Measurements from ENCODE around the gene CLMN. TPM values are rescaled to one million over a fixed set of nuclear protein-coding genes. Genes with fewer than 3 reads are reported as not detected.

Gene CLMN
- total and polyA plus RNA-seq, 5 donors from 2014 or later: 0.17 to 0.90 TPM; not detected in 3

DNA sequence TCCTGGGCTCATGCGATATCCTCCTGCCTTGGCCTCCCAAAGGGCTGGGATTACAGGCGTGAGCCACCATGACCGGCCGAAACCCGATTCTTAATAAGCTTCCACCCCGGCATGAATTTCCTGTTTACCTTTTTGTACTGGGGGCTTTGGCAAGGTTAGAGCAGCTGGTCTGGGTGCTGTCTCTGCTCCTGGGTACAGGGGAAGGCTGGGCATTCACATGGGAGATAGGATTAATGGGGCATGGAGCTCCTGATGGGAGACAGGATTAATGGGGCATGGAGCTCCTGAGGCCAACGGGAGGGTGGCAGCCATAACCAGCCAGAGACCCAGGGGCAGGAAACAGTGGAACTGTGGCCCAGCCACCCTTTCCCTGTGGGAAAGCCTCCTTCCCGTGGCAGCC, 92.9 kb downstream of the CLMN start:
- H3K4me1 ChIP-seq (ENCODE audit: control insufficient read depth, insufficient read depth, low read length, poor library complexity, severe bottlenecking): no peaks in the 10 kb centered on the region
- ATAC-seq (ENCODE audit: low read depth in 2 of 2) (no peak), DNase-seq (no peak)
- no peak overlapping the region for H3K27ac ChIP-seq (ENCODE audit: insufficient read depth, low read length, poor library complexity, severe bottlenecking)
- H3K9me3 Mint-ChIP-seq: no peaks in the 10 kb centered on the region
- no peaks in the 10 kb centered on the region for H3K36me3 ChIP-seq (ENCODE audit: control insufficient read depth, insufficient read depth, low read length)
- H3K27me3 Mint-ChIP-seq: no peaks in the 10 kb centered on the region
- H3K4me3 ChIP-seq (ENCODE audit: low read depth, low read length): no peak overlapping the region
- H3K27ac Mint-ChIP-seq: no peak overlapping the region
- no peaks in the 10 kb centered on the region for H3K4me1 Mint-ChIP-seq
- H3K9me3 ChIP-seq (ENCODE audit: control insufficient read depth in 2 of 2, low read length in 2 of 2): no peaks in the 10 kb centered on the region
- H3K4me3 Mint-ChIP-seq: no peak overlapping the region
- no peaks in the 10 kb centered on the region for H3K36me3 Mint-ChIP-seq
- H3K27me3 ChIP-seq (ENCODE audit: control insufficient read depth, insufficient read depth, low read length): no peaks in the 10 kb centered on the region

DNA sequence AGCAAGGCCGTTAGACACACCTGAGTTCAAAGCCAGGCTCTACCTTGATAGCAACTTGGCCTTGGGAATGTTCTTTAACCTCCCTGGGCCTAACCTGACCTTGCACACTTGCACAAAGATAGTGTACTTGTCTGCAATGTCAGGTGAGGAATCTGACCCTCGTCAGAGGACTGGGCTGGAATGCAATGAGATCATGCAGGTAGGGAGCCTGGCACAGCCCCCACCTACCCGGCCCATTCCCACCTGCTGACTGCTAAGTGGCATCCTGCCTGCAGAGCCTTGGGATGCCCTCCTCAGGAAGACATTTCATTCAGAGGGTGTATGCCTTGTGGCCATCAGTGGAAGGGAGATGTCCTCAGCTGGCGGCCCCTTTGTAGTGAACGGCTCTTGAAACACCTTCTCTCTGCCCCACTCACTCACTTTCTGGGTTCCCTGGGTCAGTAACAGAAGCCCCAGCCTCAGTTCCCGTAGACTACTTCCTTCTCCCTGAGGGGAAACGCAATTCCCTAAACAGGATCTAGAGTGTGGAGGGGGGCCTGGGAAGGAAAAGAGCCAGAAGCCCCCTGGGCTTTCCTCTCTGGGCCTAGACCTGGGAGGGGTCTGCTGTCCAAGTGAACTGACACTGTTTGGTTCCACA, 94.3 kb downstream of the CLMN start:
- H3K4me3 ChIP-seq (ENCODE audit: low read depth, low read length): no peak overlapping the region
- no peak overlapping the region for H3K27ac Mint-ChIP-seq
- H3K9me3 ChIP-seq (ENCODE audit: control insufficient read depth in 2 of 2, low read length in 2 of 2): no peaks in the 10 kb centered on the region
- H3K9me3 Mint-ChIP-seq: peaks cover 0 to 1% (median 0%) of the 10 kb centered on the region in 7 donors
- H3K36me3 ChIP-seq (ENCODE audit: control insufficient read depth, insufficient read depth, low read length): no peaks in the 10 kb centered on the region
- no peaks in the 10 kb centered on the region for H3K4me1 ChIP-seq (ENCODE audit: control insufficient read depth, insufficient read depth, low read length, poor library complexity, severe bottlenecking)
- no peaks in the 10 kb centered on the region for H3K27me3 Mint-ChIP-seq
- H3K36me3 Mint-ChIP-seq: no peaks in the 10 kb centered on the region
- no peaks in the 10 kb centered on the region for H3K4me1 Mint-ChIP-seq
- H3K4me3 Mint-ChIP-seq: no peak overlapping the region
- no peaks in the 10 kb centered on the region for H3K27me3 ChIP-seq (ENCODE audit: control insufficient read depth, insufficient read depth, low read length)
- DNase-seq (no peak), ATAC-seq (ENCODE audit: low read depth in 2 of 2) (no peak)
- H3K27ac ChIP-seq (ENCODE audit: insufficient read depth, low read length, poor library complexity, severe bottlenecking): no peak overlapping the region

DNA sequence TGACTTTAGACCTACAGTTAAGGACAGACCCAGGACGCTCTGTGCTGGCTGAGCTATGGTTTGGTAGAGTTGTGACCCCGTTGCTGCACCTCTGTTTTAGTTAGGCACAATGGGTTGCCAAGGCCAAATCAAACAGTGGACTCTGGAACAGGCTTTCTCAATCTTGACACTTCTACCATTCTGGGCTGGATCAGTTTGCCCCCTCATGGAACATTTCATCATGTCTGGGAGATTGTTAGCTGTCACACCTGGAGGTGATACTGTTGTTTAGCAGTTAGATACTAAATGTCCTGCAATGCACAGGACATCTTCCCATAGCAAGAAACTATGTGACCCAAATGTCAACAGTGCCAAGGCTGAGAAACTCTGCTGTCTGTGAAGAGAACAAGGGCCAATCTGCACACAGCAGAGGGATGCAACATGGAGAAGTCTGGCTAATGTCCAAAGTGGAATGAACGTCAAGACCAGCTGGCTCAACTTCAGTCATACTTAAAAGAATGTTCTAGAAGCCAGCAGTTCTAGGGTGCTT, 96.8 kb downstream of the CLMN start:
- no peak overlapping the region for H3K4me3 Mint-ChIP-seq

DNA sequence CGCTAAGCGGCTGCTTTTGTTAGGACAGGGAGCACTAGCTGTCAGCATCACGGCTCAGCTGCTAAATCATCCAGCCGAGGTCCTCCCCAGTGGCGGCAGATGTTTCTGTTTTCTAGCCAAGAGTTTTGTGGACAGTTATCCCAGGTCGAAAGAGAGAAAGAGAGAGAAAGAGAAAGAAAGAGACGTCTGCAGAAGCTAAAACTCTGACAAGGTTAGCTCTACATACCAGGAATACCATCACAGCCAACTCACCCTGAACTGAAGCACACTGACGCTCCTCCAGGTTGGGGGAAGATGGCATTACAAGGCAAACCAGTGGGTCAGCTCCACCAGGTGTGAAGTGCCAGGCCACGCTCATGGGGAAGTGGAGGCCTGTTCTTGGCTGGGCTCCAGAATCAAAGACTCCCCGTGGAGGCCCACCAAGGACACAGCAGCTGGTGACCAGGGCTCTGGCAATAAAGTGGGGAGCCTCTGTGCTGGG, 97.5 kb downstream of the CLMN start:
- H3K27ac Mint-ChIP-seq: no peak overlapping the region

More for the DNA sequence above, 96.8 kb downstream of the CLMN start:
- Mint-ChIP-seq H3K4me1 (no peaks in the 10 kb centered on the region), H3K9me3 (peaks cover 0 to 2% (median 0%) of the 10 kb centered on the region in 7 donors), H3K36me3 (no peaks in the 10 kb centered on the region), H3K27me3 (peaks cover 6% of the 10 kb centered on the region), H3K27ac (no peak overlapping the region)
- H3K27me3 ChIP-seq (ENCODE audit: control insufficient read depth, insufficient read depth, low read length): no peaks in the 10 kb centered on the region
- no peak for DNase-seq
- H3K27ac ChIP-seq (ENCODE audit: insufficient read depth, low read length, poor library complexity, severe bottlenecking): no peak overlapping the region
- ATAC-seq (ENCODE audit: low read depth in 2 of 2): no peak
- no peaks in the 10 kb centered on the region for H3K4me1 ChIP-seq (ENCODE audit: control insufficient read depth, insufficient read depth, low read length, poor library complexity, severe bottlenecking)
- no peak overlapping the region for H3K4me3 ChIP-seq (ENCODE audit: low read depth, low read length)
- no peaks in the 10 kb centered on the region for H3K9me3 ChIP-seq (ENCODE audit: control insufficient read depth in 2 of 2, low read length in 2 of 2)
- H3K36me3 ChIP-seq (ENCODE audit: control insufficient read depth, insufficient read depth, low read length): no peaks in the 10 kb centered on the region

DNA sequence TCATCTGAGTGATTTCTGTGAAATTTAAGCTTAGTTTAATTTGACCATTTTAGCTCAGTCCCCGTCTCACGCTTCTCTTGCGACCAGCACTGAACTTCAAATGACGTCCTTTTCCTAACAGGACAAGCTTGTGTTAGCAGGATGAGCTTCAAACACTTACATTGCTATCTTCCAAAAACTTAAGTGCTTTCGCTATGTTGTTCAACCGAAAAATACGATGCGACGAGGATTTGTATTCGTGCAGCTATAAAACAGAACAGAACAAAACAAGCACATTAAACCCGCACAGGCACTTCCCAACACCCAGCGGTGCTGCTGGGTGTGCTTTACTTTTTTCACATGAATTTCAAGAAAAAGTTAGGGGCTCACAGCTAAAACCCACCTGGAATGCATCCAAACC, 98.2 kb downstream of the CLMN start:
- ATAC-seq (ENCODE audit: low read depth in 2 of 2) (no peak), DNase-seq (no peak)
- Histone ChIP-seq H3K9me3 (ENCODE audit: control insufficient read depth in 2 of 2, low read length in 2 of 2) (no peaks in the 10 kb centered on the region), H3K27ac (ENCODE audit: insufficient read depth, low read length, poor library complexity, severe bottlenecking) (no peak overlapping the region), H3K36me3 (ENCODE audit: control insufficient read depth, insufficient read depth, low read length) (no peaks in the 10 kb centered on the region), H3K4me1 (ENCODE audit: control insufficient read depth, insufficient read depth, low read length, poor library complexity, severe bottlenecking) (no peaks in the 10 kb centered on the region), H3K4me3 (ENCODE audit: low read depth, low read length) (no peak overlapping the region), H3K27me3 (ENCODE audit: control insufficient read depth, insufficient read depth, low read length) (no peaks in the 10 kb centered on the region)
- Mint-ChIP-seq H3K4me1 (no peaks in the 10 kb centered on the region), H3K36me3 (no peaks in the 10 kb centered on the region), H3K27ac (no peak overlapping the region), H3K9me3 (peaks cover 0 to 2% (median 0%) of the 10 kb centered on the region in 7 donors), H3K27me3 (peaks cover 6% of the 10 kb centered on the region), H3K4me3 (no peak overlapping the region)

More for the DNA sequence above, 97.5 kb downstream of the CLMN start:
- Histone ChIP-seq H3K4me3 (ENCODE audit: low read depth, low read length) (no peak overlapping the region), H3K27ac (ENCODE audit: insufficient read depth, low read length, poor library complexity, severe bottlenecking) (no peak overlapping the region), H3K9me3 (ENCODE audit: control insufficient read depth in 2 of 2, low read length in 2 of 2) (no peaks in the 10 kb centered on the region), H3K4me1 (ENCODE audit: control insufficient read depth, insufficient read depth, low read length, poor library complexity, severe bottlenecking) (no peaks in the 10 kb centered on the region), H3K36me3 (ENCODE audit: control insufficient read depth, insufficient read depth, low read length) (no peaks in the 10 kb centered on the region), H3K27me3 (ENCODE audit: control insufficient read depth, insufficient read depth, low read length) (no peaks in the 10 kb centered on the region)
- no peak for DNase-seq
- Mint-ChIP-seq H3K9me3 (peaks cover 0 to 2% (median 0%) of the 10 kb centered on the region in 7 donors), H3K27me3 (peaks cover 6% of the 10 kb centered on the region), H3K4me1 (no peaks in the 10 kb centered on the region), H3K4me3 (no peak overlapping the region), H3K36me3 (no peaks in the 10 kb centered on the region)
- no peak for ATAC-seq (ENCODE audit: low read depth in 2 of 2)

DNA sequence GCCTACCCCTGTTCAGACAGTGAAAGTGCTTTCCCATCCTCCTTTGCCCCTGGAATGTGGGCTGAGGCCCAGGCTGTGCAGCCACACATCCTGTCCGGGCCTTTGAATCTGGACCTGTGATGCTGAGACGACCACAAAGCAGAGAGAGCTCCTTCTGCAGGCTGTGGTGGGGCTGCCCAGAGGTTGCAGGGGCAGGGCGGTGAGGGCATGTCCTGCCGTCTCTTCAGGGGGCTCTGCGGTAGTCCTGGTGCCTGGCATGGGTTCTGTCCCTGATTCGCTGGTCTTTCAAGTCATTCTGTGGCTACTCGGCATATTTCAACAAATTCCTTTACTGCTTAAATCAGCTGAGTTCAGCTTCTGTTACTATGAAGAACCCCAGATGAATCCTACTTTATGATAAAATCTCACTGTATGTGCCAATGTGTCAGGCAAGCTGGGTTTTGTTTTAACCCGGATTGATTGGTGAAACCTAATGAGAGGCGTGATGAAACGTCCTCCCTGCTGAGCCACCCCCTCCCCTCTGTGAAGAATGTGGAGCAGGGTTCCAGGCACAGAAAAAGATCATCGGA, 99.0 kb downstream of the CLMN start:
- no peak for ATAC-seq (ENCODE audit: low read depth in 2 of 2)
- Histone ChIP-seq H3K9me3 (ENCODE audit: control insufficient read depth in 2 of 2, low read length in 2 of 2) (no peaks in the 10 kb centered on the region), H3K27ac (ENCODE audit: insufficient read depth, low read length, poor library complexity, severe bottlenecking) (no peak overlapping the region), H3K4me3 (ENCODE audit: low read depth, low read length) (no peak overlapping the region), H3K27me3 (ENCODE audit: control insufficient read depth, insufficient read depth, low read length) (no peaks in the 10 kb centered on the region), H3K36me3 (ENCODE audit: control insufficient read depth, insufficient read depth, low read length) (no peaks in the 10 kb centered on the region), H3K4me1 (ENCODE audit: control insufficient read depth, insufficient read depth, low read length, poor library complexity, severe bottlenecking) (no peaks in the 10 kb centered on the region)
- Mint-ChIP-seq H3K36me3 (no peaks in the 10 kb centered on the region), H3K4me3 (no peak overlapping the region), H3K9me3 (peaks cover 0 to 2% (median 0%) of the 10 kb centered on the region in 7 donors), H3K27ac (no peak overlapping the region), H3K27me3 (peaks cover 6% of the 10 kb centered on the region), H3K4me1 (no peaks in the 10 kb centered on the region)
- DNase-seq: no peak

DNA sequence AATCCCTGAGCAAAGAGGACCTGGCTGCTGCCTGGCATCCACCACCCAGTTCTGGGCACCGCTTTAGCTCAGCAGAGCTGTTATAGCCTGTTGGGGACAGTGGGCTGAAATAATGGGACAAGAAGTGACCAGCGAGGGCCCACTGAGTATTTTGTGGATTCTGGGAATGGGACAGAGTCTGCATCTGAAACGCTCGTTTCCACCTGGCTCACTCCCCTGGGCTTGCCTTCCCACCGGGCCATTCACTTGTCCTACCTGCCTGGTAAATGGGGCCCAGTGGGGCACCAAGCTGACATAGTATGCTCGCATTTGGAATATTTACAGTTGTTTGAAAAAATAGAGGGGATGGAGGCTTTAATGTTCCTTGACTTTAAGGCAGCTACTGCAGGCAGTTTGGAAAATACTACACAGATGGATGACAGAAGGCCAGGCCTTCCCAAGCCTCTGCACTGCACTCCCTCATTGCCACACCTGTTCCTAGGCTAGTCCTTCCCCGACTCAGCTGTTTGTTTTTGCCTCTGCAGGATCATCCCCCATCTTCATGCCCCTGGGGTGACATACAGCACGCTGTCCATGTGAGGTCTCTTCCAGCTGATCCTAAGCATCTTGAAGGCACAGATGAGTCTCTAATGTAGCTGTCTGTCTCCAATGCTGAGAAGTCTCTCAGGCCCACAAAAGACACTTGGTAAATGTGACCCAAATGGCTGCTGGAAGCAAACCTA, 101.1 kb downstream of the CLMN start:
- no peak overlapping the region for H3K4me3 Mint-ChIP-seq

More for the DNA sequence above, 101.1 kb downstream of the CLMN start:
- H3K27ac Mint-ChIP-seq: no peak overlapping the region
- no peaks in the 10 kb centered on the region for H3K4me1 ChIP-seq (ENCODE audit: control insufficient read depth, insufficient read depth, low read length, poor library complexity, severe bottlenecking)
- no peak overlapping the region for H3K27ac ChIP-seq (ENCODE audit: insufficient read depth, low read length, poor library complexity, severe bottlenecking)
- peaks cover 0 to 2% (median 0%) of the 10 kb centered on the region in 7 donors for H3K9me3 Mint-ChIP-seq
- peaks cover 9% of the 10 kb centered on the region for H3K27me3 Mint-ChIP-seq
- H3K36me3 Mint-ChIP-seq: peaks cover 1% of the 10 kb centered on the region
- DNase-seq (no peak), ATAC-seq (ENCODE audit: low read depth in 2 of 2) (no peak)
- no peaks in the 10 kb centered on the region for H3K9me3 ChIP-seq (ENCODE audit: control insufficient read depth in 2 of 2, low read length in 2 of 2)
- H3K27me3 ChIP-seq (ENCODE audit: control insufficient read depth, insufficient read depth, low read length): no peaks in the 10 kb centered on the region
- no peaks in the 10 kb centered on the region for H3K4me1 Mint-ChIP-seq
- no peak overlapping the region for H3K4me3 ChIP-seq (ENCODE audit: low read depth, low read length)
- no peaks in the 10 kb centered on the region for H3K36me3 ChIP-seq (ENCODE audit: control insufficient read depth, insufficient read depth, low read length)

All from CD4-positive, CD25-positive, alpha-beta regulatory T cell (primary cell).